ENCODE results near the gene CDYL.
A peak's percentile ranks its signal among the peaks of the same experiment; 100 is the strongest.

The CDYL gene

GRCh38 chr6:4910037-4910760 lies 134.0 kb downstream of the CDYL start:
- no peak for DNase-seq

GRCh38 chr6:4912559-4912958 lies 136.4 kb downstream of the CDYL start:
- DNase-seq: no peak

DNA sequence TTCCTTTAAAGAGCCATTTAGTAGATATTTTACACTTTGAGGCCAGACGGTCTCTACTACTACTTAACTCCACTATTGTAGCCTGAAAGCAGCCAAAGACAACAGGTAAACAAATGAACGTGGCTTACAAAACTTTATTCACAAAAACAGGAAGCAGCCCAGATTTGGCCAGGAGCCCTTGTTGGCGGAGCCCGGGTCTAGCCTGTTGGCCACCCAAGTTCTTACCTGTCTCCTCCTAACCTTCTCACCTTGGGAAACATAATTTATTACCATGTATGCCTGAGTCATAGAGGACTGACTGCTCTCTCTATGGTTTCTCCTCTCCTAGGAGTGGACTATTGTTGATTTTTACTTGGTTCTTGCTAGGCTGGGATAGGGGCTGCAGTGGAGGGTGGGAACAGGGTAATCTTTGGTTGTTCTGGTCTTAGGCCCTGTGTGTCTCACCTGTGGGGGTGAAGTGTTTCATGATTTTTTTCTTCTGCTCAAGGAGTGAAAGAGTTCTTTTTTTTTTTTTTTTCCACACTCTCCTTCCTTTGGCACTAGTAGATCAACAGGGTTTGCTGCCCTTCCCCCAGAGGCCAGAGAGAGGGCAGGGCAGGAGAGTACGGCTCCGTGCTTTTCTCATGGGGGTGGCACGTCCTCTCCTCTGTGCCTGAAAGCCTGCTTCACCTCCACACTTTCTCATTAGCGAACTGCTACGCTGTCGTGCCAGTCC lies 137.7 kb downstream of the CDYL start:
- DNase-seq: no peak

DNA sequence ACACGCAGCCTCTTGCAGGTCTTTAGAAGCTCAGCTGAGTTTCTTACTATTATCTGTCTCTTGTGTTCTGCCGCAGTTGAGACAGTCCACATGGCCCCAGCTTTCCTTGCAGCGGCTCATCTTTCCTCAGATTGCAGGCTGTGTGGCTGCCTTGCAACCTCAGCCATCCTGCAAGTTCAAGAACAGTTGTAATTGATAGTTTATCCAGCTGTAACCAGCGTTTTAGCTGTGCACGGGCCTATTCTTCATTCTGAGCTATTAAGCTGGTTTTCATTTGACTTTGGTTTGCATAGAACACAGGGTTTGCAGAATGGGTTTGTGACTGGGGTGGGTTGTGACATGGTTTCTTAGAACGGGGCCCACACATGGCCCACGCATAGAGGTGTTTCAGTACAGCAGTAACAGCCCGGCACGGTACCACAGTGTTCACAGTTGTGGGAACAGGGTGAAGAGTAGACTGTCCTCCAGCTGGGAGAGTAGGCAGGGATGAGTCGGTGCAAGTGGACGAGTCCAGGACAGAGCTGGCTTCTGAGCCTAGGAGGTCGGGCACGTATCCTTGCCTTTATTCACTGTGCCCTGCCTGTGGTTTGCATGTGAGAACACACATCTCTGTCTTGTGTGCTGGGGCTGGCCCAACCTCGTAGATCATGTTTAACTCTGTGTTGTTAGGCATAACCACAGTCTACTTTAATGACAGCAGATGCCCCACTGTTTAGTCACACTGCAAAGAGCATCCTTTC lies 138.4 kb downstream of the CDYL start:
- no peak for DNase-seq

DNA sequence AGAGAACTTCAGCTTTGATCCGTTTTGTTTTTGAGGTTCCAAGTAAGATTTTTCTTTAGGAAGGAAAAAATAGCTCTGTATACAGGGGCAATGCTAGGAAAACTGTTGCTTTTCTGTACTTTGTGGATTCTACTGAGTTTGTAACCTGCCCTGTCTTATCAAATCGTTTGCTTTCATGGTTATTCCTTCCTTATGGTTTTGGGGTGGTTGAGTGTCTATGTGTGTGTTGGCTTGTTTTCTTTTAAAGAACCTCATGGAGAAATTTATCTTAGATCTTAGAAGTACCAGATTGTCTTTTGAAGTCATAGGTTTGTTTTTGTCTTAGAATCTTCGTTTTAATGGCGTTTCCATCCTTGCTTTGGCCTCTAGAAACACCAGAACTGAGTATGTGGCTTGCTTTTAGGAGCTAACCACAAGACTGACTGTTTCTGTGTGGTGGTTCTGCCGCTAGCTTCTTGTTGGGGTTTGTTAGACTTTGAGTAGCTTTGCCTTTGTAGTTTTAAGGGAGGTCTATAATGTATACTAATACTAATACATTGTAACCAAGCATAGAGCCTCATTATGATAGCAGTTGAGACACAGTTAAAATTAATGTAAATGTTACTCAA lies 140.9 kb downstream of the CDYL start:
- no peak for DNase-seq

- DNase-seq: no peak
These were observed 144.8 kb downstream of the CDYL start for GRCh38 chr6:4920914-4921410.

DNA sequence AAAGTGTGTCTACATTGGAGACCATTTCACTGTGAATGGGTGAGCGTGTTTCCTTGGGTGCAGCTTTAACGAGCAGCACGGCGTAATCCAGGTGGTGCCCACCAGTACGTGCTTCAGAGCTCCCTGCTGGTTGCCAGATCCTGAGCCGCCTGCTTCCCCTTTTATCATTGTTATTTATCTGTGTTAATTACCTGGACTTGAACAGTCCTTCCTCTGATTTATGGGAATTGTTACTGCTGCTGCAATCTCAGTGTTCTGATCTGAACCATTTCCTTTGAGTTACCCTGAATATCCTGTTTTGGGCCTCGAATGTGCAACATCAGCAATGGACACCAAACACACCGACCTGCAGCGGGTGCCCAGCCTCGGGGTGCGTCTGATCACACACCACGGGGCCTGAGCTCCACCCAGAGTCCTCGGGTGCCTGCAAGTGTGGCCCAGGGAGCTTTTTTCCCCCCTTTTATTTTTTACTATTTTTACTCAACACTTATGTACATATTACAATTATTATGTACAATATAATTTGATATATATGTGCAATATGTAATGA lies 146.4 kb downstream of the CDYL start:
- no peak for DNase-seq

- DNase-seq: no peak
These were observed 146.9 kb downstream of the CDYL start for GRCh38 chr6:4923081-4923480.

DNA sequence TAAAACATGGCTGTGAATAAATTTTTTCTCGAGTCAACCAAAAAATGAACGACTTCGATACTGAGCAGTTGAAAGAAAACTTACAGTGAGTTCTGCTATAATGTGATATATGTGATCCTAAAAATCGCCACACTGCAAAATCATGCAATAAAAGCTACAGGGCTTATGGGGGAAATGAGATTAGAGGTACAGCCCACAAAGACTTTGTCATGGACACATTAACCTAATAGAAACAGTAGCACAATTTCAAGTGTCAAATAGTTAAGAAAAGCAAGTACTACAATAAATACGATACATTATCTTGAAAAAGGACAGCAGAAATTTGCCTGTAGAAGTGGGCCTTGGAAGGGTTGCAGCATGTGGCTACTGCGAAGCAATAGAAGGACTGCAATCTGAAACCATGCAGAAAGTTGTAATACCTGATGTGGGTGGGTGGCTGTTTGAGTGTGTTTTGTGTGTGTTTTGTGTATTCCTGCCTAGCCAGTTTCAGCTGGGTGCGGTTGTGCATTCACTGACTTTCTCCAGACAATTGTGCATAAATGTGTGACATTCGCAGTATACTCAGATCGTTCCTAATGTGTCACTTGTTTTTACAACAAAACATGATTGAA lies 148.6 kb downstream of the CDYL start:
- no peak for DNase-seq

GRCh38 chr6:4925580-4925979 lies 149.4 kb downstream of the CDYL start:
- no peak for DNase-seq

DNA sequence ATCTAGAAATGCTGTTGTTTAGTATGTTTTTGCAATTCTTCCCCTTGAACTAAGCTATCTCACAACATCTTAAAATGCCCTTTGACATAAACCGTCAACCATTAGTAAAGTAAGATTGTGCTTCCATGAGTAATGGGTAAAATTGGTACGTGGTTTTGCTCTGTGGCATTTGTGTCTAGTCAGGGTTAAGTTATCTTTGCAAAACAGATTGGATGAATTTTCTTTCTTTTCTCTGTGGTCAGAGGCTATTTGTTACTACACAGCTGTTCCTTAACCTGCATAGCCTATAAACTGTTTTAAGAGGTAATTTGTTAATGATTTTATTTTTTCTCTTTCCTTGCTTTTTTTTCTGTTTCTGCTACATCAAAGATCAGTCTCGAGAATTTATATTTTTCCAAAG lies 152.2 kb downstream of the CDYL start:
- no peak for DNase-seq

DNA sequence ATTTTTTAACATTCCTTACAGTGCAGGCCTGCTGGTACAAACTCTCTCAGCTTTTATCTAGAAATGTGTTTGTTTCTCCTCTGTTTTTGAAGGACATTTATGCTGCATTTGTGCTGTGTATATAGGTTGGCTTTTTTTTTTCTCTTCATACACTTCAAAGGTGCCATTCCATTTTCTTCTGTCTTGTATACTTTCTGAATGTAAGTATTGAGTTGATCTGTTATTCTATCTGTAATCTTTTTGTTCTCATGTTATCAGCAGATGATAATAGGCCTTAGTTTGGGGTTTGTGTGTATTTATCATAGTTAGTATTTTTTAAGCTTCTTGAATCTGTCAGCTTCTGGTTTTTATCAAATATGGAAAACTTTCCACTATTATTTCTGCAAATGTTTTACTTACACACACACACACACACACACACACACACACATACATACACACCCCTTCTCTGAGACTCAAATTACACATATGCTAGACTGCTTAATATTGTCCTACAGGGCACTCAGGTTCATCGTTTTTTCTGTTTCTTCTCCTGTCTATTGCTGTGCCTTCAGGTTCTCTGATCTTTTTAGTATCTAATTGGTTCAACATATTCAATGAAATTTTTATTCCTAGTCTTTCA lies 153.0 kb downstream of the CDYL start:
- no peak for DNase-seq

DNA sequence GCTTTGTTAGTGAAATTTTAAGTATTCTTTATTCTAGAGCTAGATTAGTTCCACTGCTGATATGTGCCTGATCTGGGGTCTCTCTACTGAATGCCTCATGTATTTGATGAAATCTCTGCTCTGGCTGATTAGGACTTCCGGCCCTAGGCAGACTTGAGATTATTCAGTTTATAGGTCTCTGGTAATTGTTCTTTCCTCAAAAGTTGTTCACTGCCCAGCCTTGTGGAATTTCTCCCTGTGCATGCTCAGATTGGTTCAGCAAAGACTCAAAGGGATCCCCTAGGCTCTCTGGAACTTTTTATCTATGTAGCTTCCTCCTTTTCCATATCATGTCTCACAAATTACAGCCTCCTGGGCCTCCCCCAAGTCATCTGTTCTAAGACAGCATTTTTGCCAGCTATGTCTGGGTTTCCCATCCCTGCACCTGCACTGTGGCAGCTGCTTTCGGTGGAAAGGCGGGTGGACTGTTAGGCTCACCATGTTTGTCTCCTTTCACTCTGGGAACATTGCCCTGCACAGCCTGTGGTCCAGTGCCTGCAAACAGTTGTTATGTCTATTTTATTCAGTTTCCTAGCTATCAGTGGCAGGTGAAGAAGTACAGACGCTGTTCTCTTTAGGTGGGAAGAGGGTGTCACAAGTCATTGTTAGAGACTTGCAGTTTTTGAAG lies 154.0 kb downstream of the CDYL start:
- DNase-seq: no peak

DNA sequence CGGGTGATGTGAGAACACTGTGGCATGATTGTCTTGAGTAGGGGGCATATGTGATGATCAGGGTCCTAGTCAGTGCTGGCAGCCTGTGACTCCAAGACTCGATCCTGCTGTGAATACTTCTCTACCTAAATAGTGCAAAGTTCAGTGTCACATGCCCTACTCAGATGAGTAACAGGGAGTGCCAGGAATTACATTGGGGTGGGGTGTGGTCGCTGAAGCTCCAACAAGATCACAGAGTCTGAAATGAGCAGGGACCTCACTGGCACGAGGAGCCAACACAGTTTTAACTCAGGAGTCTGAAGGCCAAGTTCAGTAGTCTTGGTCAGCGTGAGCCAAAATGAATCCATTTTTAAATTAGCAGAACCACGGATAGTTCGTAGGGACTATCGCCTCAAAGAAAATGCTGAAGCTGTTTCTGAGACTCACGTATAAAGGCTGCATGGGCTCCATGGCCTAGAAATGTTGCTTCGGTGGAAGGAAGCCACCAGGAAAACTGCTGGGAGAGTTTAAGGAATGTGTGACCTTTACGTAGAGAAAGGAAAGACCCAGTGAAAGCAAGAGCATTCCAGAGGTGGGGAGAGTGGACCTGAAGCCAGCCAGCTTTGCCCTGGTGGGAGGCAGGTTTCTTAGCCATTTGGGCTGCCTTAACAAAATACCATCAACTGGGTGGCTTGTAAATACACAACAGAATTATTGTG lies 155.5 kb downstream of the CDYL start:
- no peak for DNase-seq

GRCh38 chr6:4932228-4932903 lies 156.2 kb downstream of the CDYL start:
- DNase-seq: no peak

GRCh38 chr6:4935486-4935885 lies 159.3 kb downstream of the CDYL start:
- peak in 1 of 5 donors; percentile 75 for DNase-seq

DNA sequence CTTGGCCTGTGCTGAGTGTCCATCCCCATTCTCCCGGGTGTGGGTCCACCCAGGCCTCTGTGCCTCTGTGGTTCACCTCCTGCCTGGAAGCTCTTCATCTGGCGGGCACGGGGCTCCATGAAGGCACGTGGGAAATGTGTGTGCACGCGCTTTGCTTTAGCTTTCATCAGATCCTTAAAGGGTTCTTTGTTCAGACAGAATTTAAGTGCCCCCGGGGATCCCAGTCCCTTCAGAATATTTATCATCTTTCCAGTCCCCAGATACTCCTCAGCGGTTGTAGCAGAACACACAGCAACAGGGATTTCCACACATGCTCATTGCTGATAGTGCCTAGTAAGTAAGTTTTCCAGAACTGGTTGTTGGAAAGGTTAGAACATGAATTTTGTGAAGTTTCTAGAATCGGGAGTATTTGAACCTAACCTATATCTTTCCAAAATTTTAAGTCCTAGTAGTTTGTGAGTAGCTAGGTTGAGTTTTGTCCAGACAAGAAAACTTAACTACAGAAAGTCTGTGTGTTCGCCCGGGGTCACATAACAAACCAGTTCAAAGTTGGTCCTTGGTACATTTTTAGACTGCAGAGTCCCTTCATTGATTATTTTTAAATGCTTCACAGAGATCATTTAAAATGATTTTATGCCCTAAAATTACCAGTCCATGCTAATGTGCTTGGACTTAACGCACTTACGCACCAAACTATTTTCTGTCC lies 159.9 kb downstream of the CDYL start:
- DNase-seq: no peak

DNA sequence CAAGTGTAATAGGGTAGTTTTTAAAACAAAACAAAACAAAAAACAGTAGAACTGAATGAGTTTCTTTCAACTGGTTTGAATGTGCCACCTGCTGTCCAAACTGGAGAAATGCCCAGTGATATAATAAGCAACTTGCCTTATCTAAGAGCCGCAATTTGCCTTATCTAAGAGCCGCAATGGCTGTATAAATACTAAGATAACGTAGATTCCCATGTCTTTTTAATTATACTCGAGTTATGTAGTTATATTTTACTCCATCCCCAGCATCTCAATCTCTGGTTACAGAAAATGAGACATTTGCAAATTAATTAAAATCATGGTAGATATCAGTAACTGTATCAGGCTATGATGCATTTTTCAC lies 160.5 kb downstream of the CDYL start:
- DNase-seq: peak in 1 of 5 donors; percentile 19

GRCh38 chr6:4937414-4937813 lies 161.2 kb downstream of the CDYL start:
- no peak for DNase-seq

DNA sequence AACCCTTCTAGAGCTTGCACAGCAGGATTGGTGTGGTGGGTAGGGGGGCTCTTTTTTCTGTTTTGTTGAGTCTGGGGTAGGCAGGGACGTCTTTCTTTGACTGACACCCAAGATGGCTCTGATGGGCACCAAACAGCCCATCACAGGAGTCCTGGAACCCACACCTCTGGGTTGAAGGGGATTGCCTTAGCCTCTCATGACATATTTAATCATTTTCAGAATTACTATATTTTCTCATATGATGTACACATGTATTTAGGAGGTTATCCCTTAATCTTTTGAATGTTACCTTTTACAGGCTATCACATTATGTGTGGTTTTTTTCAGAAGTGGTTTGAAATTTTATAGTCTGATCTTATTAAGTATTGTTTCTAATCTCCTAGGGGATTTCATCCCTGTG lies 163.0 kb downstream of the CDYL start:
- DNase-seq: no peak
